ENCODE data around the gene RBM33. TPM values are rescaled to one million over a fixed set of nuclear protein-coding genes. Genes with fewer than 3 reads are reported as not detected.

Gene RBM33
- polyA plus RNA-seq, 1 donor (not counting 4 experiments of a cell fraction or from before 2014, with no cell fraction given): 8.9 TPM

DNA sequence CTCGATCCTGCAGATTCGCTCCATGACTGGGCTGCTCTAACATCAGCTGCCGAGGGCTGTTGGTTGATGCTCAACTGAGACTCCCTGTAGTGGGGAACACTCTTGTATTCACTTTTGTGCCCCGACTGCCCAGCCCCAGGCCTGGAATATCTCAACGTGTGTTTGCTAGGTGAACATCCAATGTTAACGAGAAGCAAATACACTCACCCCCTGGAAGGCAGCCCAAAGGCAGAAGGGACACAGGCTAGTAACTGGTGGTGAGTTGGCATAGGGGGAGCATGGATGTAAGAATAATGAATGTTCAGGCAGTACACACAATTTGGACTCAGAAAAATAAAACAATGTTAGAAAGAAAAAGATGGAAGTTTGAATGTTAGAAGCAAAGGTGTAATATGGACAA, 24.0 kb upstream of the RBM33 start:
- Histone ChIP-seq H3K27ac (ENCODE audit: control insufficient read depth, insufficient read depth, low read length) (no peak overlapping the region), H3K9me1 (ENCODE audit: control insufficient read depth, extremely low read depth, insufficient read depth, low read length) (no peaks in the 10 kb centered on the region), H3K27me3 (ENCODE audit: control insufficient read depth, extremely low read depth, insufficient read depth, low read length) (peaks cover 16% of the 10 kb centered on the region), H3K4me2 (ENCODE audit: control insufficient read depth, extremely low read depth, insufficient read depth, low read depth, low read length) (no peak overlapping the region), H3K9me3 (ENCODE audit: control insufficient read depth, low read depth, low read length) (no peaks in the 10 kb centered on the region), H3K4me1 (ENCODE audit: control insufficient read depth, extremely low read depth, insufficient read depth, low read length) (no peaks in the 10 kb centered on the region), H3K9ac (ENCODE audit: control insufficient read depth, extremely low read depth, insufficient read depth, low read length) (no peak overlapping the region), H3K4me3 (ENCODE audit: control insufficient read depth in 2 of 3, extremely low read depth in 1 of 3, insufficient read depth in 2 of 3, low read depth in 1 of 3, low read length in 3 of 3) (no peak overlapping the region), H4K20me1 (ENCODE audit: control insufficient read depth, extremely low read depth, insufficient read depth, low read length) (no peaks in the 10 kb centered on the region), H3K36me3 (ENCODE audit: control insufficient read depth in 2 of 2, extremely low read depth in 1 of 2, insufficient read depth in 2 of 2, low read length in 2 of 2) (no peaks in the 10 kb centered on the region), H3K79me2 (ENCODE audit: control insufficient read depth, insufficient read depth, low read length) (no peaks in the 10 kb centered on the region), H2AFZ (ENCODE audit: control insufficient read depth, low read length) (no peak overlapping the region)
- dilution Hi-C loops (cut with MboI; ENCODE audit: extremely low pct_ligation_motif_present, low sequenced_read_pairs): no loop called here
- DNase-seq (ENCODE audit: low read depth, low spot score): no peak
- no peak for FAIRE-seq
- TF ChIP-seq, protein P1, sequence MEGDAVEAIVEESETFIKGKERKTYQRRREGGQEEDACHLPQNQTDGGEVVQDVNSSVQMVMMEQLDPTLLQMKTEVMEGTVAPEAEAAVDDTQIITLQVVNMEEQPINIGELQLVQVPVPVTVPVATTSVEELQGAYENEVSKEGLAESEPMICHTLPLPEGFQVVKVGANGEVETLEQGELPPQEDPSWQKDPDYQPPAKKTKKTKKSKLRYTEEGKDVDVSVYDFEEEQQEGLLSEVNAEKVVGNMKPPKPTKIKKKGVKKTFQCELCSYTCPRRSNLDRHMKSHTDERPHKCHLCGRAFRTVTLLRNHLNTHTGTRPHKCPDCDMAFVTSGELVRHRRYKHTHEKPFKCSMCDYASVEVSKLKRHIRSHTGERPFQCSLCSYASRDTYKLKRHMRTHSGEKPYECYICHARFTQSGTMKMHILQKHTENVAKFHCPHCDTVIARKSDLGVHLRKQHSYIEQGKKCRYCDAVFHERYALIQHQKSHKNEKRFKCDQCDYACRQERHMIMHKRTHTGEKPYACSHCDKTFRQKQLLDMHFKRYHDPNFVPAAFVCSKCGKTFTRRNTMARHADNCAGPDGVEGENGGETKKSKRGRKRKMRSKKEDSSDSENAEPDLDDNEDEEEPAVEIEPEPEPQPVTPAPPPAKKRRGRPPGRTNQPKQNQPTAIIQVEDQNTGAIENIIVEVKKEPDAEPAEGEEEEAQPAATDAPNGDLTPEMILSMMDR (optimal IDR thresholded peaks at IDR 0.05 in 1 of 3, IDR thresholded peaks at IDR 0.05 in 1 of 3, conservative IDR thresholded peaks at IDR 0.05 in 1 of 3; ENCODE audit: extremely low read depth in 1 of 3, insufficient read depth in 2 of 3, low read length in 3 of 3): no peak
- no peak for TF ChIP-seq EZH2 (IDR thresholded peaks at IDR 0.05; ENCODE audit: low read length)

DNA sequence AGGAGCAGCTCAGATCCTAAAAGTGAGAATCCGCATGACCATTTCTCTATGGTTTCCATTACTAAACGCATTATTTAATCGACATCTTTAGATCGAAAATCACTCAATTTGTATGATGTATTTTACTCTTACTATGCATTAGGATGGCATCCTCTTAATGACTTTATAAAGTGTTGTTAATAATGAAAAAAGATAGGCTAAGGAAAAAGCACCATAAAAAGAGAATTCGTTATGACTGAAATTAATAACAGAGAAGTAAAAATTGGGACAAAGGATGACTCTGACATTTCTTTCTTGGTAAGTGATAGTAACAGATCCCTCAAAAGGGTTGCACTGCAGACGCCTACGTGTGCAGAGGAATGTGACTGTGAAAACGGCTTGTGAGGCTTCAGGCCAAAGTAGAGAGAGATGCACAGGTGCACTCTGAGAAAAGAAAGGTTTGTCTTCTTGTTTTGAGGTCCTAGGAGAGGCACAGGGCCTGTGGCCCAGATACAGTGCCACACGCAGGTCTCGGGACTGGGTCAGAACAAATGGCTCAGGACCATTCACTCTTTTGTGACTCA, 23.0 kb upstream of the RBM33 start:
- no peaks in the 10 kb centered on the region for H3K4me1 ChIP-seq (ENCODE audit: control insufficient read depth, extremely low read depth, insufficient read depth, low read length)
- no peak overlapping the region for H3K27ac ChIP-seq (ENCODE audit: control insufficient read depth, insufficient read depth, low read length)
- TF ChIP-seq EZH2 (IDR thresholded peaks at IDR 0.05; ENCODE audit: low read length): no peak
- TF ChIP-seq, protein P1 (optimal IDR thresholded peaks at IDR 0.05 in 1 of 3, IDR thresholded peaks at IDR 0.05 in 1 of 3, conservative IDR thresholded peaks at IDR 0.05 in 1 of 3; ENCODE audit: extremely low read depth in 1 of 3, insufficient read depth in 2 of 3, low read length in 3 of 3): no peak
- no peak for FAIRE-seq
- no peak overlapping the region for H3K4me2 ChIP-seq (ENCODE audit: control insufficient read depth, extremely low read depth, insufficient read depth, low read depth, low read length)
- peaks cover 16% of the 10 kb centered on the region for H3K27me3 ChIP-seq (ENCODE audit: control insufficient read depth, extremely low read depth, insufficient read depth, low read length)
- no peak overlapping the region for H3K9ac ChIP-seq (ENCODE audit: control insufficient read depth, extremely low read depth, insufficient read depth, low read length)
- no peak for DNase-seq (ENCODE audit: low read depth, low spot score)
- no peak overlapping the region for H3K4me3 ChIP-seq (ENCODE audit: control insufficient read depth in 2 of 3, extremely low read depth in 1 of 3, insufficient read depth in 2 of 3, low read depth in 1 of 3, low read length in 3 of 3)
- no peaks in the 10 kb centered on the region for H3K9me1 ChIP-seq (ENCODE audit: control insufficient read depth, extremely low read depth, insufficient read depth, low read length)
- dilution Hi-C loops (cut with MboI; ENCODE audit: extremely low pct_ligation_motif_present, low sequenced_read_pairs): no loop called here
- no peak overlapping the region for H2AFZ ChIP-seq (ENCODE audit: control insufficient read depth, low read length)
- no peaks in the 10 kb centered on the region for H4K20me1 ChIP-seq (ENCODE audit: control insufficient read depth, extremely low read depth, insufficient read depth, low read length)
- no peaks in the 10 kb centered on the region for H3K9me3 ChIP-seq (ENCODE audit: control insufficient read depth, low read depth, low read length)
- H3K36me3 ChIP-seq (ENCODE audit: control insufficient read depth in 2 of 2, extremely low read depth in 1 of 2, insufficient read depth in 2 of 2, low read length in 2 of 2): no peaks in the 10 kb centered on the region
- H3K79me2 ChIP-seq (ENCODE audit: control insufficient read depth, insufficient read depth, low read length): no peaks in the 10 kb centered on the region
